HepG2 (cell line): Measurements from ENCODE around the gene GPX1. TPM values are rescaled to one million over a fixed set of nuclear protein-coding genes. Genes with fewer than 3 reads are reported as not detected.

Source experiments
- BORCS8-MEF2B ChIP-seq: sonication (generic); formaldehyde crosslinking; IDR thresholded peaks from 2 replicates; pipeline ENCODE4 v1.8.0; 2022; ENCODE audit warnings: mild to moderate bottlenecking, missing genetic modification reagents
- DR1 ChIP-seq: sonication (generic); formaldehyde crosslinking; IDR thresholded peaks from 2 replicates; pipeline ENCODE4 v1.8.0; 2021; ENCODE audit warnings: mild to moderate bottlenecking, missing genetic modification reagents, inconsistent platforms
- GFI1 ChIP-seq: sonication (generic); formaldehyde crosslinking; IDR thresholded peaks from 2 replicates; pipeline ENCODE4 v1.5.0; 2020; ENCODE audit warnings: missing genetic modification reagents, mild to moderate bottlenecking, borderline replicate concordance
- KAT2B ChIP-seq: fragments of 150-350 bp; IDR thresholded peaks from 2 replicates; pipeline ENCODE4 v1.6.1; 2014; ENCODE audit warnings: low read depth, low read length, borderline replicate concordance
- KDM4B ChIP-seq: sonication (generic); formaldehyde crosslinking; IDR thresholded peaks from 2 replicates; pipeline ENCODE4 v1.4.0; 2020; ENCODE audit warnings: missing genetic modification reagents
- KDM5B ChIP-seq: sonication (generic); formaldehyde crosslinking; IDR thresholded peaks from 2 replicates; pipeline ENCODE4 v1.4.0; 2020; ENCODE audit warnings: missing genetic modification reagents, mild to moderate bottlenecking, borderline replicate concordance
- NONO ChIP-seq, 2 experiments: fragments of 450-650 bp in 1 of 2; sonication (generic) in 1 of 2; formaldehyde crosslinking in 1 of 2; IDR thresholded peaks in 1 of 2; conservative IDR thresholded peaks in 1 of 2; 2 replicates each; pipeline versions ENCODE4 v1.6.1 to v1.8.0; 2017 to 2022; ENCODE audit warnings: mild to moderate bottlenecking in 1 of 2, missing genetic modification reagents in 1 of 2, moderate library complexity in 1 of 2
- TMF1 ChIP-seq: sonication (generic); formaldehyde crosslinking; IDR thresholded peaks from 2 replicates; pipeline ENCODE4 v1.8.1; 2022; ENCODE audit warnings: low read depth, missing genetic modification reagents
- TOPORS ChIP-seq: sonication (generic); formaldehyde crosslinking; IDR thresholded peaks from 2 replicates; pipeline ENCODE4 v1.8.0; 2023; ENCODE audit warnings: mild to moderate bottlenecking, missing genetic modification reagents
- ZBTB37 ChIP-seq: sonication (generic); formaldehyde crosslinking; IDR thresholded peaks from 2 replicates; pipeline ENCODE4 v1.4.0; 2020; ENCODE audit warnings: mild to moderate bottlenecking, missing genetic modification reagents
- ZBTB4 ChIP-seq: sonication (generic); formaldehyde crosslinking; IDR thresholded peaks from 2 replicates; pipeline ENCODE4 v1.4.0; 2020; ENCODE audit warnings: missing genetic modification reagents, mild to moderate bottlenecking, borderline replicate concordance
- ZFP1 ChIP-seq: IDR thresholded peaks from 2 replicates; pipeline ENCODE4 v1.6.1; 2016
- ZNF138 ChIP-seq: sonication (generic); formaldehyde crosslinking; IDR thresholded peaks from 2 replicates; pipeline ENCODE4 v1.5.0; 2020; ENCODE audit warnings: mild to moderate bottlenecking, low read depth, missing genetic modification reagents
- ZNF207 ChIP-seq: fragments of 450-650 bp; IDR thresholded peaks from 2 replicates; pipeline ENCODE4 v1.6.1; 2016; ENCODE audit warnings: antibody characterized with exemption, borderline replicate concordance
- ZNF280B ChIP-seq: sonication (generic); formaldehyde crosslinking; IDR thresholded peaks from 2 replicates; pipeline ENCODE4 v1.5.0; 2020; ENCODE audit warnings: missing genetic modification reagents, mild to moderate bottlenecking, borderline replicate concordance
- ZNF549 ChIP-seq: sonication (generic); formaldehyde crosslinking; IDR thresholded peaks from 2 replicates; pipeline ENCODE4 v1.5.0; 2020; ENCODE audit warnings: missing genetic modification reagents
- ZNF687 ChIP-seq: sonication (generic); formaldehyde crosslinking; IDR thresholded peaks from 2 replicates; pipeline ENCODE4 v1.5.1; 2020; ENCODE audit warnings: mild to moderate bottlenecking, missing genetic modification reagents, moderate library complexity
- polyA plus RNA-seq, 8 experiments: library from polyadenylated mRNA; depleted of rRNA in 3 of 8; stranded (reverse) in 7 of 8; unstranded in 1 of 8; fragments of >200 nt; fragmentation: Illumina TruSeq in 4 of 8; extraction: Trizol in 4 of 8; gene quantifications; 2 replicates each; pipeline versions ENCODE4 v1.2.1 to v1.2.3, GENCODE V29; 2011 to 2016; ENCODE audit warnings: low read depth in 4 of 8, missing spikeins in 1 of 8, mixed read lengths in 1 of 8; ENCODE audit not compliant: insufficient read depth in 1 of 8
- total RNA-seq, 5 experiments: library from RNA; depleted of rRNA; stranded (reverse); fragments of >200 nt; fragmentation: Illumina TruSeq; extraction: Trizol; gene quantifications; 2 replicates each; pipeline ENCODE4 v1.2.3, GENCODE V29; 2016; ENCODE audit warnings: low read depth in 1 of 5

Gene GPX1
- total and polyA plus RNA-seq, 2 of the 13 experiments (the other 11 are each of a cell fraction or from before 2014, with no cell fraction given) = 149 to 168 TPM

- TF ChIP-seq TOPORS (CRISPR knock-in tag) (peak; percentile 96), BORCS8-MEF2B (CRISPR knock-in tag) (peak; percentile 98), KAT2B (no peak), ZNF549 (CRISPR knock-in tag) (no peak), NONO (IDR thresholded peaks at IDR 0.05) (no peak), NONO (CRISPR knock-in tag; conservative IDR thresholded peaks at IDR 0.05) (peak; percentile 98), ZBTB37 (CRISPR knock-in tag) (0 out of 2 replicates have a peak, but pooled peaks have one; percentile 47), ZNF207 (no peak), ZBTB4 (peak; percentile 76; the same call in 1 of the 2 replicates), KDM5B (CRISPR knock-in tag) (peak; percentile 100), ZNF280B (CRISPR knock-in tag) (peak; percentile 97), GFI1 (CRISPR knock-in tag) (peak; percentile 84; the same call in 1 of the 2 replicates), ZNF138 (CRISPR knock-in tag) (peak; percentile 78; the same call in 1 of the 2 replicates), ZNF687 (CRISPR knock-in tag) (peak; percentile 100), ZFP1 (CRISPR knock-in tag) (peak; percentile 68), TMF1 (peak; percentile 81; the same call in 1 of the 2 replicates), KDM4B (CRISPR knock-in tag) (peak; percentile 63; the same call in 1 of the 2 replicates), DR1 (CRISPR knock-in tag) (peak; percentile 82)
These were observed 18.0 kb downstream of the GPX1 start, which contains the start of gene USP4 (continued) for GRCh38 chr3:49339941-49340800.
